ENCODE measurements around the gene COG7.
"Not testable (repeated sequence)": the region's sequence is repeated elsewhere in the genome, so short reads cannot be mapped to it uniquely, and the experiment has no call there.

The COG7 gene

GRCh38 chr16:23374721-23375510, 78.1 kb downstream of the COG7 start:
- H3K36me3 Mint-ChIP-seq = no peaks in the 10 kb centered on the region
- no peaks in the 10 kb centered on the region for H3K27me3 Mint-ChIP-seq
- H3K4me3 Mint-ChIP-seq = no peak overlapping the region
- H3K4me1 Mint-ChIP-seq (ENCODE audit: low read depth) = no peaks in the 10 kb centered on the region
- H3K9me3 Mint-ChIP-seq (ENCODE audit: low read depth) = no peaks in the 10 kb centered on the region
- no peak overlapping the region for H3K27ac Mint-ChIP-seq

GRCh38 chr16:23373436-23374219, 79.4 kb downstream of the COG7 start:
- Mint-ChIP-seq H3K27me3 (no peaks in the 10 kb centered on the region), H3K4me1 (ENCODE audit: low read depth) (no peaks in the 10 kb centered on the region), H3K27ac (no peak overlapping the region), H3K4me3 (no peak overlapping the region), H3K36me3 (no peaks in the 10 kb centered on the region), H3K9me3 (ENCODE audit: low read depth) (no peaks in the 10 kb centered on the region)

GRCh38 chr16:23371368-23371767, 81.6 kb downstream of the COG7 start:
- no peak overlapping the region for H3K4me3 Mint-ChIP-seq
- no peaks in the 10 kb centered on the region for H3K9me3 Mint-ChIP-seq (ENCODE audit: low read depth)
- no peaks in the 10 kb centered on the region for H3K4me1 Mint-ChIP-seq (ENCODE audit: low read depth)
- H3K27me3 Mint-ChIP-seq = no peaks in the 10 kb centered on the region
- no peak overlapping the region for H3K27ac Mint-ChIP-seq
- H3K36me3 Mint-ChIP-seq = no peaks in the 10 kb centered on the region

- no peaks in the 10 kb centered on the region for H3K27me3 Mint-ChIP-seq
- no peak overlapping the region for H3K27ac Mint-ChIP-seq
- no peaks in the 10 kb centered on the region for H3K9me3 Mint-ChIP-seq (ENCODE audit: low read depth)
- peaks cover 8% of the 10 kb centered on the region for H3K4me1 Mint-ChIP-seq (ENCODE audit: low read depth)
- H3K36me3 Mint-ChIP-seq = no peaks in the 10 kb centered on the region
- H3K4me3 Mint-ChIP-seq = no peak overlapping the region
Observed at GRCh38 chr16:23369416-23369815, 83.6 kb downstream of the COG7 start.

- Mint-ChIP-seq H3K27me3 (no peaks in the 10 kb centered on the region), H3K4me3 (no peak overlapping the region), H3K9me3 (ENCODE audit: low read depth) (no peaks in the 10 kb centered on the region), H3K27ac (no peak overlapping the region), H3K36me3 (no peaks in the 10 kb centered on the region), H3K4me1 (ENCODE audit: low read depth) (peaks cover 8% of the 10 kb centered on the region)
Observed at GRCh38 chr16:23368469-23368868, 84.5 kb downstream of the COG7 start.

- H3K9me3 Mint-ChIP-seq (ENCODE audit: low read depth) = no peaks in the 10 kb centered on the region
- H3K36me3 Mint-ChIP-seq = no peaks in the 10 kb centered on the region
- H3K4me1 Mint-ChIP-seq (ENCODE audit: low read depth) = peaks cover 8% of the 10 kb centered on the region
- no peak overlapping the region for H3K4me3 Mint-ChIP-seq
- no peak overlapping the region for H3K27ac Mint-ChIP-seq
- H3K27me3 Mint-ChIP-seq = no peaks in the 10 kb centered on the region
Observed at GRCh38 chr16:23367988-23368387, 85.0 kb downstream of the COG7 start.

GRCh38 chr16:23367564-23367963, 85.4 kb downstream of the COG7 start:
- Mint-ChIP-seq H3K4me3 (no peak overlapping the region), H3K27ac (no peak overlapping the region), H3K4me1 (ENCODE audit: low read depth) (peaks cover 8% of the 10 kb centered on the region), H3K36me3 (no peaks in the 10 kb centered on the region), H3K27me3 (no peaks in the 10 kb centered on the region), H3K9me3 (ENCODE audit: low read depth) (no peaks in the 10 kb centered on the region)

GRCh38 chr16:23366341-23366740, 86.6 kb downstream of the COG7 start:
- H3K9me3 Mint-ChIP-seq (ENCODE audit: low read depth); H3K27me3 Mint-ChIP-seq; H3K4me3 Mint-ChIP-seq: not testable (repeated sequence)

GRCh38 chr16:23365602-23366240, 87.3 kb downstream of the COG7 start:
- Mint-ChIP-seq H3K4me3 (no peak overlapping the region), H3K27ac (no peak overlapping the region), H3K27me3 (no peaks in the 10 kb centered on the region), H3K9me3 (ENCODE audit: low read depth) (no peaks in the 10 kb centered on the region), H3K36me3 (no peaks in the 10 kb centered on the region), H3K4me1 (ENCODE audit: low read depth) (peaks cover 8% of the 10 kb centered on the region)

More at GRCh38 chr16:23366341-23366740, 86.6 kb downstream of the COG7 start:
- not testable (repeated sequence) for H3K36me3 Mint-ChIP-seq; H3K4me1 Mint-ChIP-seq (ENCODE audit: low read depth); H3K27ac Mint-ChIP-seq

- no peaks in the 10 kb centered on the region for H3K9me3 Mint-ChIP-seq (ENCODE audit: low read depth)
- H3K36me3 Mint-ChIP-seq = no peaks in the 10 kb centered on the region
- H3K4me3 Mint-ChIP-seq = no peak overlapping the region
- H3K4me1 Mint-ChIP-seq (ENCODE audit: low read depth) = peaks cover 8% of the 10 kb centered on the region
- H3K27ac Mint-ChIP-seq = no peak overlapping the region
- H3K27me3 Mint-ChIP-seq = peaks cover 2% of the 10 kb centered on the region
Observed at GRCh38 chr16:23362460-23363317, 90.3 kb downstream of the COG7 start.

GRCh38 chr16:23359092-23359760, 93.8 kb downstream of the COG7 start:
- no peak overlapping the region for H3K4me3 Mint-ChIP-seq
- H3K27ac Mint-ChIP-seq = no peak overlapping the region
- H3K9me3 Mint-ChIP-seq (ENCODE audit: low read depth) = no peaks in the 10 kb centered on the region
- H3K27me3 Mint-ChIP-seq = peaks cover 2% of the 10 kb centered on the region
- H3K4me1 Mint-ChIP-seq (ENCODE audit: low read depth) = no peaks in the 10 kb centered on the region
- H3K36me3 Mint-ChIP-seq = no peaks in the 10 kb centered on the region

GRCh38 chr16:23357761-23358290, 95.2 kb downstream of the COG7 start:
- Mint-ChIP-seq H3K9me3 (ENCODE audit: low read depth) (no peaks in the 10 kb centered on the region), H3K36me3 (no peaks in the 10 kb centered on the region)

GRCh38 chr16:23356941-23357340, 96.0 kb downstream of the COG7 start:
- no peaks in the 10 kb centered on the region for H3K4me1 Mint-ChIP-seq (ENCODE audit: low read depth)
- no peak overlapping the region for H3K27ac Mint-ChIP-seq
- no peak overlapping the region for H3K4me3 Mint-ChIP-seq
- H3K9me3 Mint-ChIP-seq (ENCODE audit: low read depth) = no peaks in the 10 kb centered on the region
- H3K36me3 Mint-ChIP-seq = no peaks in the 10 kb centered on the region
- H3K27me3 Mint-ChIP-seq = peaks cover 2% of the 10 kb centered on the region

More at GRCh38 chr16:23357761-23358290, 95.2 kb downstream of the COG7 start:
- no peak overlapping the region for H3K4me3 Mint-ChIP-seq
- H3K27ac Mint-ChIP-seq = no peak overlapping the region
- peaks cover 2% of the 10 kb centered on the region for H3K27me3 Mint-ChIP-seq
- H3K4me1 Mint-ChIP-seq (ENCODE audit: low read depth) = no peaks in the 10 kb centered on the region

Measured in activated naive CD8-positive, alpha-beta T cell (primary cell).